HG03103 (cell line): ENCODE measurements around the gene CD46.
"Not testable (repeated sequence)": the region's sequence is repeated elsewhere in the genome, so short reads cannot be mapped to it uniquely, and the experiment has no call there.

Experiments
- ATAC-seq: cut with Tn5 transposase; IDR thresholded peaks from one replicate; pipeline ENCODE4 v1.9.1; 2021; ENCODE audit warnings: low read depth; ENCODE audit not compliant: unreplicated experiment

Gene CD46

GRCh38 chr1:207751790-207752455 is at the start of gene CD46:
TSS of gene CD46 (plus strand) at chr1:207752054. CDS start at chr1:207752213, 159 bp downstream.
- ATAC-seq = peak; percentile 93

DNA sequence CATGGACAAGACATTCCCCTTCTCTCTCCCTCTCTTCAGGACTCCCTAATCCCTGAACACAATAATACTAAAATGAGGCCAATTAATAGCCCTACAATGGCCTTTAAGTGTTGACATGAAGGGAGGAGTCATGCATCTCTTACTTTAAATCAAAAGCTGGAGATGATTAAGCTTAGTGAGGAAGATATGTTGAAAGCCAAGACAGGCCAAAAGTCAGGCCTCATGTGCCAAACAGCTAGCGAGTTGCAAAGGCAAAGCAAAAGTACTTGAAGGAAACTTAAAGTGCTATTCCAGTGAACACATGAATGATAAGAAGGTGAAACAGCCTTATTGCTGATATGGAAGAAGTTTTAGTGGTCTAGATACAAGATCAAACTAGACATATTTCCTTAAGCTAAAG is 49.5 kb upstream of the CD46 start:
- ATAC-seq = no peak

GRCh38 chr1:207703712-207704111 is 48.1 kb upstream of the CD46 start:
- ATAC-seq = no peak

DNA sequence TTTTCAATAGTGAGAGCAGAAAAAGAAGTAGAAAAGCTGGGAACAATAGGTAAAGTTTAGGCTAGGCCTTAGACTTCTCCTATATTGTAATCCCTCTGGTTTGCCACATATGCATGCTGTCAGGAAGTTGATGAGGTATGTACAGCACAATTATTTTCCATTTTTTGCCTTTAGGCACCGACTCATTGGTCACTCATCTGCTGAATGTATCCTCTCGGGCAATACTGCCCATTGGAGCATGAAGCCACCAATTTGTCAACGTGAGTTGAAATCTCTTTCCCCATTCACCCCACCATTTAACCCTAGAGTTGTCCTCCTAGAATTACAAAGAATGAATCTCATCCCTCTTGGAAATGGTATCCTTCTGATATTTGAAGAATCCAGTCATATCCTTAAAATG is 43.9 kb upstream of the CD46 start:
- ATAC-seq = not testable (repeated sequence)

DNA sequence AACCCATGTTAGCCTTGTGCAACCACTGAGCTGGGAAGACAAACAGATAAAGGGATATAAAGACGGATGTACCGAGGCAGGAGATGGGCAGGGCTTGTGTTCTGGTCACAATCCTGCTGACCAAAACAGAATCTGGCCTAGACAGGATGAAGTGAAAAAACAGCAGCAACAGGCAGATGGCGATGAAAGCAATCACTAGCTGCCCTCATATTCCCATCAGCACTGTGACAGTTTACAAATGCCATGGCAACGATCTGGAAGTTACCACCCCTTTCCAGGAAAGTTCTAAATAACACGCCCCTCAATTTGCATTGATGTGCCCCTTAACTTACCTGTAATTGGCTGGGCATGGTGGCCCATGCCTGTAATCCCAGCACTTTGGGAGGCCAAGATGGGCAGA is 40.6 kb upstream of the CD46 start:
- ATAC-seq = no peak

DNA sequence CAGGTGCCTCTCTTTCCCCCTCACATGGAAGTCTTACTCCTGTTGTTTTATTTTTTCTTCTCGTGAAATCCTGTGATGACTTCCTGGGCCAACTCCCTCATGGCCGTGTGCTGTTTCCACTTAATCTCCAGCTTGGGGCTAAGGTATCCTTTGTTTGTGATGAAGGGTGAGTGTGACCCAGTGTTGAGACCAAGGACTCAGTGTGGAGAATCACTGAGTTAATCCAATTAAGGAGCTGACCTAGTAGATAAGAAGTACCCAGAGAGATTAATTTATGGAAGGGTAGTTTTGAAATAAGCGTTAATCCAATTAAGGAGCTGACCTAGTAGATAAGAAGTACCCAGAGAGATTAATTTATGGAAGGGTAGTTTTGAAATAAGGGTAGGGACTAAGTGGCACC is 39.2 kb upstream of the CD46 start:
- not testable (repeated sequence) for ATAC-seq

DNA sequence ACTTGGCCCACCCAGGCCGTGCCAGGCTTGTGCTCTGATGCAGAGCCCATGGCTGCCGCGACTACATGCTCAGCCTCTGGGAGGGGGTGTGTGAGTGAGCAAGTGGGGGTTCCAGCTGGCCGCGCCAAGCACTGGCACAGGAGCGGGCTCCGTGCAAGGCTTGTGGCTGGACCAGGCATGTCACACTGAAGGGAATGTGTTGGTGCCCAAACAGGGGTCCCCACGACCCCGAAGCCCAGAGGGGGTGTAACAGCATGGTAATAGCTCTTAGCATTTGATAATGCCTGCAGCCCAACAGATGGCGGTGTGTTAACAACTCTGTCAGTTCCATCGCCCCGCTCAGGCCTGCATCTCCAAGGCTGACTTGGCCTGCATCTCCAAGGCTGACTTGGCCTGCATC is 38.3 kb upstream of the CD46 start:
- ATAC-seq = no peak

DNA sequence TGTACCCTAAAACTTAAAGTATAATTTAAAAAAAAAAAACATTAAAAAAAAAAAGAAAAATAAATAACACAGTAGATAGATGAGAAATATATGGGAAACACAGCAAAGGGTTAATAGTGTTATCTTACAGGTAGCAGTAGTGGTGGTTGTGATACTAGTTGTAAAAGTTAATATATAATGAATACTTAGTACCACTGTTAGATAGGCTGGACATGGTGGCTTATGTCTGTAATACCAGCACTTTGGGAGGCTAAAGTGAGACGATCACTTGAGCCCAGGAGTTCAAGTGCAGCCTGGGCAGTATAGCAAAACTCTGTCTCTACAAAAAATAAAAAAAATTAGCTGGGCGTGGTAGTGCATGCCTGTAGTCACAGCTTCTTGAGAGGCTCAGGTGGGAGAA is 32.6 kb upstream of the CD46 start:
- ATAC-seq = no peak

DNA sequence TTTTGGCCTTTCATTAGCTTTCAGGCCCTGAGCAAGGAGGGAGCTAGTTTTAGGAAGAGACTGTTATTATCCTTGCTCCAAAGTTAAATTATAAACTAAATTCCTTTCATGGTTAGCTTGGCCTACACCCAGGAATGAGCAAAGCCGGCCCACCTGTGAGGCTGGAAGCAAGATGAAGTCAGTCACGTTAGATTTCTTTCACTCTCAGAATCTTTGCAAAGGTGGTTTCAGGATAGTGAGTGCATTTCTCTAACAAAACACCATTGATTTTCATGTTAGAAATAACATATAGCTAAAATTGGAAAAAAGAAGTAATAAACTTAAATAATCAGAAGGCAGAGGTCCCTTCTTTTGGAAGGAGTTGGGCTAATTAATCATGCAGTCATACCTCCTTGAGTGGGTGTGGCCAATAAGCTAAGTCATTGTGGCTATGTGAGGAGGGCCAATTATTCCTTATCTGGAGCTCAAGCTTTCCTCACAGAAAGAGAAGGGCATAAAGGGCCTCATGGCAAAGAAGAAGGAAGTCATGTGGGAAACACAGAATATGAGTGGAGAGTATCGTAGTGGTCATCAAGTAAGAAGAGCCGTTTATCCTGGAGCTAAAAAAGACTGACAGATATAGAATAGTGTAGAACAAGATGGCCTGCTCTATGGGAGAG is 23.5 kb upstream of the CD46 start:
- not testable (repeated sequence) for ATAC-seq

DNA sequence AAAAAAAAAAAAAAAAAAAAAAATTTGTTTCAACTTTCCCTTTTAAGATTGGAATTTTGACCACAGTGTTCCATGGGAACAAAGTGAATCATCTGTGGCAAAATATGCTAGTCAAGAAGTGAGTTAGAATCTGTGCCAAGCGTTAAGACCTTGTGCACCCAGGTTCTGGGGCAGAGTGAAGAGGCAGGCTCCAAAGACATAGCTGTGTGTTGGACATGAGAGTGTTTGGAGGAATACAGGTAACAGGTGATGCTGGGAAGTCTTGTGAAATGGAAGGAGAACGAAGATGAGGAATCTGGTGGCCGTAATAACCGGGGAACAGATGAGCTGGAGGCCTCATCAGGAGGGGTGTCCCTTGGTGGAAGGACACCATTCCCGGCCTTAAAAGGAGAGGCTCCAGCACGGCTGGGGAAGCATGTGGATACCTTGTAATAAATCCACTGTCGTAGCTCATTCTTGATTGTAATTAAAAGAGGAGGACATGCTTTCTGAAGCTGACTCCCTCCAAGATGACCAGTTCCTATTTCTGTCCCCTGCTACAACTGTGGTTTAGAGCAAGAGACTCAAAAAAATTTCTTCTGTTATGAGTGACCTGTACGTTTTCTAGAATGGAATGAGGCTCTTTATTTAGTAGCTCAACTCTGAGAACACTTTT is 14.2 kb upstream of the CD46 start:
- ATAC-seq = not testable (repeated sequence)

DNA sequence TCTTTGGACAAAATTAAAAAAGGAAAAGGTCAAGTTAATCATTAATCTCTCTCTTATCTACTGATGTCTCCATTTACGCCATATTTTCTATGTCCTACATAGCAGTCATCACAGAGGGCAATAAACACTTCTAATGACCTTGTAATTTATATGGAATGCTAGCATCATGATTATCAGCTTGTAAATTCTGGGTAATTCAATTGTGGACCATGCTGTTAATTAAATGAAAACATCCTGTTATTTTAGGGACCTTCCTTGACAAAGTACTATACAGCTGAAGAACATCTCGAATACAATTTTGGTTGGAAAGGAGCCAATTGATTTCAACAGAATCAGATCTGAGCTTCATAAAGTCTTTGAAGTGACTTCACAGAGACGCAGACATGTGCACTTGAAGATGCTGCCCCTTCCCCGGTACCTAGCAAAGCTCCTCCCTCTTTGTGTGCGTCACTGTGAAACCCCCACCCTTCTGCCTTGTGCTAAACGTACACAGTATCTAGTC is 13.6 kb upstream of the CD46 start:
- ATAC-seq = not testable (repeated sequence)

DNA sequence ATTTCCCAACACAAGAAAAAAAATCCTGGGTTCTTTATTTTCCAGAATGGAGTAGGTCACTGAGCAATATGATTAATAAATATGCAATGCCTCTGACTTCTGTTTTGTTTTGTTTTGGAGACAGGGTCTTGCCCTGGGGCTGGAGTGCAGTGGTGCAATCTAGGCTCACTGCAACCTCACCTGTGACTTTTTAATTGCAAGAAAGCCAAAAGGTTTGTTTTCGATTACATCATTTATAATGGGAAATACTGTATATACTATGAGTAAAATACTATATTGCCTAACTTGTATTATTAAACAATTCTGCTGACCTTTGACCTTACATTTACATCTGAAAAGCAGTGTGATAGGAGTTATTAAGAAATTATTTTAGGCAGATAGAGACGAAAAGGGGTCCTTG is 11.6 kb upstream of the CD46 start:
- ATAC-seq = no peak

- no peak for ATAC-seq
Measured at GRCh38 chr1:207742850-207743555, 8.9 kb upstream of the CD46 start.

DNA sequence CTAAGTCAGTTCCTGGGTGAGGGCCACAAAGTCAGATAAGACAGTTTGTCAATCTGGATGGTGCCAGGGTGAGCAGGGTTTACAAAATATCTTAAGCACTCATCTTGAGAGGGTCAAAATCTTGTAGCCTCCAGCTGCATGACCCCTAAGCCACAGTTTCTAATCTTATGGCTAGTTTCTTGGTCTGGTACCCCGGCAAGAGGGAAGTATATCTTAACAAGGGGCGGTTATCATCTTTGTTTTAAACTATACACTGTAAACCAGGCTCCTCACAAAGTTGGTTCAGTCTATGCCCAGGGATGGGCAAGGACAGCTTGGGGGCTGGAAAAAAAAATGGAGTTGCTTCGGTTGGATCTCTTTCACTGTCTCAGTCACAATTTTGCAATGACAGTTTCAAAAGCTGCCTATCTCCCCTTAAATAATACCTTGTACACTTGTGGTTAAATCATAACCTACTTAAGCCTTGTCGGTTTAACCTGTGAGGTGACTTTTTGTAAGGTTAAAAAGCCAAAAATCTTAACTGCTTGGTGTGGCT is 7.8 kb upstream of the CD46 start:
- no peak for ATAC-seq

DNA sequence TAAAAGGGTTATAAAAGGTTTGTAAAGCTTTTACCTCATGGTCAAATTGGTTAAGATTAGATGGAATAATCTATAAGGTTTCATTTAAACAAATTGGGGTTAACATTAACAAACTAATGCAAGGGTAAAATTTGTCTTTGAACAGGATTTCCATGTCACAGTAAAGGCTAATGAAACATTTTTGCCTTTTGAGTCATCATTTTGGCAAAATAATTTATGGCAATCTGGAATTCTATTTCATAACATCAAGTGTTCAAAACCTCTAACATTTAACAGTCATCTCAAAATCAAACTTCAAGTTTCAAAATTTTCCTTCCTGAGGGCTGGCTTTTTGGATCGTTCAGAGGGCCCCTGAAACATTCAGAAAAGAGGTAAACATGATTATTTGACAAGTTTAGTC is 6.6 kb upstream of the CD46 start:
- no peak for ATAC-seq

GRCh38 chr1:207745839-207746767 is 5.8 kb upstream of the CD46 start:
- ATAC-seq = no peak

- ATAC-seq = no peak
Measured at GRCh38 chr1:207747627-207748492, 4.0 kb upstream of the CD46 start.

GRCh38 chr1:207748737-207749528 is 2.9 kb upstream of the CD46 start:
- ATAC-seq = no peak
